ENCODE data around the gene LUM. TPM values are rescaled to one million over a fixed set of nuclear protein-coding genes. Genes with fewer than 3 reads are reported as not detected.

LUM gene
- total RNA-seq, 2 donors from 2014 or later = 0.31 TPM; not detected in 1

GRCh38 chr12:91103101-91103500, 8.2 kb downstream of the LUM start:
- no peak overlapping the region for H3K4me3 ChIP-seq (ENCODE audit: low read length)
- H3K27ac ChIP-seq (ENCODE audit: low read depth, low read length) = no peak overlapping the region
- DNase-seq = no peak
- Mint-ChIP-seq H3K4me3 (no peak overlapping the region), H3K9me3 (no peaks in the 10 kb centered on the region), H3K36me3 (ENCODE audit: low read depth) (no peaks in the 10 kb centered on the region), H3K4me1 (no peaks in the 10 kb centered on the region), H3K27ac (no peak overlapping the region), H3K27me3 (ENCODE audit: insufficient read depth) (no peaks in the 10 kb centered on the region)
- H3K9ac ChIP-seq (ENCODE audit: extremely low read depth, low read length, poor library complexity, severe bottlenecking) = no peak overlapping the region
- H3K4me1 ChIP-seq (ENCODE audit: control insufficient read depth, insufficient read depth, low read length) = no peaks in the 10 kb centered on the region
- no peaks in the 10 kb centered on the region for H3K36me3 ChIP-seq (ENCODE audit: control insufficient read depth, insufficient read depth, low read length)
- TF ChIP-seq CTCF (conservative IDR thresholded peaks at IDR 0.05) = no peak
- H3K27me3 ChIP-seq (ENCODE audit: control insufficient read depth, insufficient read depth, low read length, poor library complexity, severe bottlenecking) = no peaks in the 10 kb centered on the region
- no peaks in the 10 kb centered on the region for H3K9me3 ChIP-seq (ENCODE audit: control insufficient read depth, low read length)

GRCh38 chr12:91100906-91101305, 10.4 kb downstream of the LUM start:
- H3K4me3 ChIP-seq (ENCODE audit: low read length) = no peak overlapping the region
- H3K27me3 ChIP-seq (ENCODE audit: control insufficient read depth, insufficient read depth, low read length, poor library complexity, severe bottlenecking) = no peaks in the 10 kb centered on the region
- Mint-ChIP-seq H3K27ac (no peak overlapping the region), H3K9me3 (no peaks in the 10 kb centered on the region), H3K4me3 (no peak overlapping the region), H3K4me1 (no peaks in the 10 kb centered on the region), H3K36me3 (ENCODE audit: low read depth) (no peaks in the 10 kb centered on the region), H3K27me3 (ENCODE audit: insufficient read depth) (no peaks in the 10 kb centered on the region)
- H3K9me3 ChIP-seq (ENCODE audit: control insufficient read depth, low read length) = no peaks in the 10 kb centered on the region
- no peaks in the 10 kb centered on the region for H3K36me3 ChIP-seq (ENCODE audit: control insufficient read depth, insufficient read depth, low read length)
- WGBS, 2 experiments (ENCODE audit: insufficient coverage in 1 of 2, insufficient read length in 1 of 2) = 87 to 100% methylated on average over 1 to 2 of the region's 2 CpGs
- no peak for DNase-seq
- TF ChIP-seq CTCF (conservative IDR thresholded peaks at IDR 0.05) = no peak
- H3K9ac ChIP-seq (ENCODE audit: extremely low read depth, low read length, poor library complexity, severe bottlenecking) = no peak overlapping the region
- no peak overlapping the region for H3K27ac ChIP-seq (ENCODE audit: low read depth, low read length)
- no peaks in the 10 kb centered on the region for H3K4me1 ChIP-seq (ENCODE audit: control insufficient read depth, insufficient read depth, low read length)

GRCh38 chr12:91099836-91100235, 11.5 kb downstream of the LUM start:
- Mint-ChIP-seq H3K9me3 (peaks cover 5% of the 10 kb centered on the region), H3K4me1 (no peaks in the 10 kb centered on the region), H3K27me3 (ENCODE audit: insufficient read depth) (no peaks in the 10 kb centered on the region), H3K4me3 (no peak overlapping the region), H3K36me3 (ENCODE audit: low read depth) (no peaks in the 10 kb centered on the region), H3K27ac (no peak overlapping the region)
- Histone ChIP-seq H3K36me3 (ENCODE audit: control insufficient read depth, insufficient read depth, low read length) (no peaks in the 10 kb centered on the region), H3K9ac (ENCODE audit: extremely low read depth, low read length, poor library complexity, severe bottlenecking) (no peak overlapping the region), H3K27me3 (ENCODE audit: control insufficient read depth, insufficient read depth, low read length, poor library complexity, severe bottlenecking) (no peaks in the 10 kb centered on the region), H3K4me3 (ENCODE audit: low read length) (no peak overlapping the region), H3K27ac (ENCODE audit: low read depth, low read length) (no peak overlapping the region), H3K9me3 (ENCODE audit: control insufficient read depth, low read length) (peaks cover 5% of the 10 kb centered on the region), H3K4me1 (ENCODE audit: control insufficient read depth, insufficient read depth, low read length) (no peaks in the 10 kb centered on the region)
- no peak for TF ChIP-seq CTCF (conservative IDR thresholded peaks at IDR 0.05)
- WGBS, 2 experiments (ENCODE audit: insufficient coverage in 1 of 2, insufficient read length in 1 of 2) = 80 to 90% methylated on average over 2 of the region's 2 CpGs
- no peak for DNase-seq

Data from endodermal cell (in vitro differentiated cells).